SHP77 (cell line): Measurements from ENCODE around the gene SH3RF3.
A peak's percentile ranks its signal among the peaks of the same experiment; 100 is the strongest.
"Not testable (repeated sequence)": the region's sequence is repeated elsewhere in the genome, so short reads cannot be mapped to it uniquely, and the experiment has no call there.

Experiments used
- DNase-seq, 2 experiments: peaks; one replicate each; lab custom pipeline; 2025; lab: John Stamatoyannopoulos, UW

The SH3RF3 gene

GRCh38 chr2:109118321-109118720, 10.7 kb upstream of the SH3RF3 start:
- no peak for DNase-seq

GRCh38 chr2:109120166-109120565, 8.8 kb upstream of the SH3RF3 start:
- no peak for DNase-seq

GRCh38 chr2:109120686-109121085, 8.3 kb upstream of the SH3RF3 start:
- not testable (repeated sequence) for DNase-seq

GRCh38 chr2:109123586-109124201, 5.3 kb upstream of the SH3RF3 start:
- DNase-seq: no peak

GRCh38 chr2:109124982-109125592, 3.9 kb upstream of the SH3RF3 start:
- peak; percentile 35 to 79 for DNase-seq

GRCh38 chr2:109125593-109126500, 3.2 kb upstream of the SH3RF3 start:
- no peak for DNase-seq

GRCh38 chr2:109126501-109126860, 2.5 kb upstream of the SH3RF3 start:
- DNase-seq: peak in 1 of 2 experiments; percentile 28

- no peak for DNase-seq
Observed at GRCh38 chr2:109127556-109127955, 1.4 kb upstream of the SH3RF3 start.

- peak; percentile 72 to 82 for DNase-seq
Observed at GRCh38 chr2:109128048-109128615, 873 bp upstream of the SH3RF3 start.

GRCh38 chr2:109129356-109129920, 433 bp downstream of the SH3RF3 start:
- DNase-seq: no peak

GRCh38 chr2:109129921-109130722, 1.1 kb downstream of the SH3RF3 start:
- no peak for DNase-seq

- no peak for DNase-seq
Observed at GRCh38 chr2:109130723-109130995, 1.7 kb downstream of the SH3RF3 start.

GRCh38 chr2:109131777-109132176, 2.8 kb downstream of the SH3RF3 start:
- DNase-seq: no peak

- no peak for DNase-seq
Observed at GRCh38 chr2:109132626-109133025, 3.6 kb downstream of the SH3RF3 start.

- no peak for DNase-seq
Observed at GRCh38 chr2:109133746-109134145, 4.7 kb downstream of the SH3RF3 start.

- no peak for DNase-seq
Observed at GRCh38 chr2:109134741-109135358, 5.8 kb downstream of the SH3RF3 start.

- peak in 1 of 2 experiments; percentile 24 for DNase-seq
Observed at GRCh38 chr2:109135359-109136197, 6.6 kb downstream of the SH3RF3 start.

- DNase-seq: no peak
Observed at GRCh38 chr2:109136542-109136941, 7.5 kb downstream of the SH3RF3 start.

- DNase-seq: no peak
Observed at GRCh38 chr2:109137616-109138015, 8.6 kb downstream of the SH3RF3 start.

GRCh38 chr2:109138449-109138848, 9.4 kb downstream of the SH3RF3 start:
- DNase-seq: no peak
